ENCODE data around the gene NPY.

- TF ChIP-seq, protein P1, sequence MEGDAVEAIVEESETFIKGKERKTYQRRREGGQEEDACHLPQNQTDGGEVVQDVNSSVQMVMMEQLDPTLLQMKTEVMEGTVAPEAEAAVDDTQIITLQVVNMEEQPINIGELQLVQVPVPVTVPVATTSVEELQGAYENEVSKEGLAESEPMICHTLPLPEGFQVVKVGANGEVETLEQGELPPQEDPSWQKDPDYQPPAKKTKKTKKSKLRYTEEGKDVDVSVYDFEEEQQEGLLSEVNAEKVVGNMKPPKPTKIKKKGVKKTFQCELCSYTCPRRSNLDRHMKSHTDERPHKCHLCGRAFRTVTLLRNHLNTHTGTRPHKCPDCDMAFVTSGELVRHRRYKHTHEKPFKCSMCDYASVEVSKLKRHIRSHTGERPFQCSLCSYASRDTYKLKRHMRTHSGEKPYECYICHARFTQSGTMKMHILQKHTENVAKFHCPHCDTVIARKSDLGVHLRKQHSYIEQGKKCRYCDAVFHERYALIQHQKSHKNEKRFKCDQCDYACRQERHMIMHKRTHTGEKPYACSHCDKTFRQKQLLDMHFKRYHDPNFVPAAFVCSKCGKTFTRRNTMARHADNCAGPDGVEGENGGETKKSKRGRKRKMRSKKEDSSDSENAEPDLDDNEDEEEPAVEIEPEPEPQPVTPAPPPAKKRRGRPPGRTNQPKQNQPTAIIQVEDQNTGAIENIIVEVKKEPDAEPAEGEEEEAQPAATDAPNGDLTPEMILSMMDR (IDR thresholded peaks at IDR 0.05): no peak
- TF ChIP-seq POLR2A (IDR thresholded peaks at IDR 0.05): no peak
- no peak for TF ChIP-seq POLR2AphosphoS5 (IDR thresholded peaks at IDR 0.05)
- TF ChIP-seq EP300 (IDR thresholded peaks at IDR 0.05): no peak
Measured at GRCh38 chr7:24328050-24328449, 44.1 kb downstream of the NPY start.

All from sigmoid colon (tissue), 4 donors.